ENCODE measurements around the gene VWA1.
"Not testable (repeated sequence)": the region's sequence is repeated elsewhere in the genome, so short reads cannot be mapped to it uniquely, and the experiment has no call there.

VWA1 gene

DNA sequence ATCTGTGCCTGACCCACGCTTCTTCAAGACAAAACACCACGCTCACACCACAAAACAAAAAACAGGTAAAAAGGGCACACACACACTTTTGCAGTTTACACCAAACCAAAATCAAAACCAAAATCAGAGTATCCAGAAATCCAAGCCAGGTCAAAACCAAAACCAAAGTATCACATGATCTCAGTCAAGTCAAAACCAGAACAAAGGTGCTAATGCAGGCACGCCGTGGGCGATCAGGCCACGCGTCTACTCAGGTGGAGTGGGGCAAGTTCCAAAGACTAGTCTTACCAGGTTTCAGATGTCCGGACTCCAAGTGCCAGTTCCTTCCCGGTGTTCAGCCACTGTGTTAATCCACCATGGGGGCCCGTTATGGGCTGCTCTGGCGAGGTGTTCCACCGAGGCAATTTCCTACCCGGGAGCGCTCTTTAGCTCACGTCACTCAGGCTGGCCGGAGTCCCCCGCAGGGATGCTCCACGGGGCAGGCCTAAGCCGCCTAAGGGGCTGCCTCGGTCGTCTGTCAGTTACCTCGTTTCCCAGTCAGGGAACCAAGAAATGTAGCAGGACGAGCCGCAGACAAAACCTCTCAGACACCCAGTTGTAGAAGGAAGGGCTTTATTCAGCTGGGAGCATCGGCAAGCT is 17.5 kb upstream of the VWA1 start:
- H3K9me3 ChIP-seq (ENCODE audit: control insufficient read depth, insufficient read depth, low read depth, low read length); H3K4me1 ChIP-seq (ENCODE audit: control insufficient read depth, insufficient read depth, low read length); H3K36me3 ChIP-seq (ENCODE audit: control insufficient read depth in 2 of 2, insufficient read depth in 1 of 2, low read length in 2 of 2); POLR2A ChIA-PET; CTCF ChIA-PET; H3K4me3 ChIP-seq (ENCODE audit: low read depth, low read length); H3K27ac ChIP-seq (ENCODE audit: extremely low read depth, low read depth, low read length): not testable (repeated sequence)
- TF ChIP-seq ZNF677 (tag by site-specific recombination; IDR thresholded peaks at IDR 0.05) (peak; percentile 72), ZNF600 (tag by site-specific recombination; IDR thresholded peaks at IDR 0.05) (peak; percentile 49; the same call in 1 of the 2 replicates)

- ChIA-PET POLR2A (no interaction called here), CTCF (no interaction called here)
- Histone ChIP-seq H3K4me1 (ENCODE audit: control insufficient read depth, insufficient read depth, low read length) (no peaks in the 10 kb centered on the region), H3K9me3 (ENCODE audit: control insufficient read depth, insufficient read depth, low read depth, low read length) (no peaks in the 10 kb centered on the region), H3K4me3 (ENCODE audit: low read depth, low read length) (no peak overlapping the region), H3K27ac (ENCODE audit: extremely low read depth, low read depth, low read length) (no peak overlapping the region), H3K36me3 (ENCODE audit: control insufficient read depth in 2 of 2, insufficient read depth in 1 of 2, low read length in 2 of 2) (no peaks in the 10 kb centered on the region)
- TF ChIP-seq, protein P1, sequence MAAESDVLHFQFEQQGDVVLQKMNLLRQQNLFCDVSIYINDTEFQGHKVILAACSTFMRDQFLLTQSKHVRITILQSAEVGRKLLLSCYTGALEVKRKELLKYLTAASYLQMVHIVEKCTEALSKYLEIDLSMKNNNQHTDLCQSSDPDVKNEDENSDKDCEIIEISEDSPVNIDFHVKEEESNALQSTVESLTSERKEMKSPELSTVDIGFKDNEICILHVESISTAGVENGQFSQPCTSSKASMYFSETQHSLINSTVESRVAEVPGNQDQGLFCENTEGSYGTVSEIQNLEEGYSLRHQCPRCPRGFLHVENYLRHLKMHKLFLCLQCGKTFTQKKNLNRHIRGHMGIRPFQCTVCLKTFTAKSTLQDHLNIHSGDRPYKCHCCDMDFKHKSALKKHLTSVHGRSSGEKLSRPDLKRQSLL (tag by site-specific recombination; IDR thresholded peaks at IDR 0.05) = peak; percentile 45; the same call in 1 of the 2 replicates
- no peak for TF ChIP-seq GFI1B (tag by site-specific recombination; IDR thresholded peaks at IDR 0.05)
Observed at GRCh38 chr1:1418464-1419362, 16.8 kb upstream of the VWA1 start.

- no peak overlapping the region for H3K27ac ChIP-seq (ENCODE audit: extremely low read depth, low read depth, low read length)
- ChIA-PET POLR2A (no interaction called here), CTCF (no interaction called here)
- no peaks in the 10 kb centered on the region for H3K4me1 ChIP-seq (ENCODE audit: control insufficient read depth, insufficient read depth, low read length)
- no peaks in the 10 kb centered on the region for H3K9me3 ChIP-seq (ENCODE audit: control insufficient read depth, insufficient read depth, low read depth, low read length)
- TF ChIP-seq BCL11B (tag by site-specific recombination; IDR thresholded peaks at IDR 0.05; ENCODE audit: low read depth) (no peak), ZNF335 (tag by site-specific recombination; conservative IDR thresholded peaks at IDR 0.05) (no peak), ZNF114 (tag by site-specific recombination; IDR thresholded peaks at IDR 0.05) (no peak), ZNF776 (tag by site-specific recombination; IDR thresholded peaks at IDR 0.05; ENCODE audit: borderline replicate concordance) (no peak), ZNF311 (tag by site-specific recombination; IDR thresholded peaks at IDR 0.05; ENCODE audit: borderline replicate concordance) (no peak), ZNF211 (tag by site-specific recombination; IDR thresholded peaks at IDR 0.05; ENCODE audit: low read depth) (no peak), BCL6B (tag by site-specific recombination; IDR thresholded peaks at IDR 0.05) (no peak), ZNF785 (tag by site-specific recombination; IDR thresholded peaks at IDR 0.05) (no peak), ZNF792 (tag by site-specific recombination; IDR thresholded peaks at IDR 0.05) (no peak), ZNF473 (tag by site-specific recombination; IDR thresholded peaks at IDR 0.05) (no peak), CTCF (tag by site-specific recombination; IDR thresholded peaks at IDR 0.05) (no peak), ZBTB8A (tag by site-specific recombination; IDR thresholded peaks at IDR 0.05) (no peak), SCRT2 (tag by site-specific recombination; IDR thresholded peaks at IDR 0.05) (no peak), ZNF571 (tag by site-specific recombination; IDR thresholded peaks at IDR 0.05) (no peak), ZNF624 (tag by site-specific recombination; IDR thresholded peaks at IDR 0.05) (no peak), ZNF843 (tag by site-specific recombination; IDR thresholded peaks at IDR 0.05) (no peak), ZNF747 (tag by site-specific recombination; IDR thresholded peaks at IDR 0.05) (no peak)
- TF ChIP-seq, protein P2, sequence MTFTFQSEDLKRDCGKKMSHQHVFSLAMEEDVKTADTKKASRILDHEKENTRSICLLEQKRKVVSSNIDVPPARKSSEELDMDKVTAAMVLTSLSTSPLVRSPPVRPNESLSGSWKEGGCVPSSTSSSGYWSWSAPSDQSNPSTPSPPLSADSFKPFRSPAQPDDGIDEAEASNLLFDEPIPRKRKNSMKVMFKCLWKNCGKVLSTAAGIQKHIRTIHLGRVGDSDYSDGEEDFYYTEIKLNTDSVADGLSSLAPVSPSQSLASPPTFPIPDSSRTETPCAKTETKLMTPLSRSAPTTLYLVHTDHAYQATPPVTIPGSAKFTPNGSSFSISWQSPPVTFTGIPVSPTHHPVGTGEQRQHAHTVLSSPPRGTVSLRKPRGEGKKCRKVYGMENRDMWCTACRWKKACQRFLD (tag by site-specific recombination; IDR thresholded peaks at IDR 0.05) = no peak
- TF ChIP-seq, protein P3, sequence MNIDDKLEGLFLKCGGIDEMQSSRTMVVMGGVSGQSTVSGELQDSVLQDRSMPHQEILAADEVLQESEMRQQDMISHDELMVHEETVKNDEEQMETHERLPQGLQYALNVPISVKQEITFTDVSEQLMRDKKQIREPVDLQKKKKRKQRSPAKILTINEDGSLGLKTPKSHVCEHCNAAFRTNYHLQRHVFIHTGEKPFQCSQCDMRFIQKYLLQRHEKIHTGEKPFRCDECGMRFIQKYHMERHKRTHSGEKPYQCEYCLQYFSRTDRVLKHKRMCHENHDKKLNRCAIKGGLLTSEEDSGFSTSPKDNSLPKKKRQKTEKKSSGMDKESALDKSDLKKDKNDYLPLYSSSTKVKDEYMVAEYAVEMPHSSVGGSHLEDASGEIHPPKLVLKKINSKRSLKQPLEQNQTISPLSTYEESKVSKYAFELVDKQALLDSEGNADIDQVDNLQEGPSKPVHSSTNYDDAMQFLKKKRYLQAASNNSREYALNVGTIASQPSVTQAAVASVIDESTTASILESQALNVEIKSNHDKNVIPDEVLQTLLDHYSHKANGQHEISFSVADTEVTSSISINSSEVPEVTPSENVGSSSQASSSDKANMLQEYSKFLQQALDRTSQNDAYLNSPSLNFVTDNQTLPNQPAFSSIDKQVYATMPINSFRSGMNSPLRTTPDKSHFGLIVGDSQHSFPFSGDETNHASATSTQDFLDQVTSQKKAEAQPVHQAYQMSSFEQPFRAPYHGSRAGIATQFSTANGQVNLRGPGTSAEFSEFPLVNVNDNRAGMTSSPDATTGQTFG (tag by site-specific recombination; IDR thresholded peaks at IDR 0.05; ENCODE audit: borderline replicate concordance) = no peak
- no peak overlapping the region for H3K4me3 ChIP-seq (ENCODE audit: low read depth, low read length)
- no peaks in the 10 kb centered on the region for H3K36me3 ChIP-seq (ENCODE audit: control insufficient read depth in 2 of 2, insufficient read depth in 1 of 2, low read length in 2 of 2)
Observed at GRCh38 chr1:1419363-1419812, 16.1 kb upstream of the VWA1 start.
